ENCODE data around the gene DNAH8. TPM values are rescaled to one million over a fixed set of nuclear protein-coding genes. Genes with fewer than 3 reads are reported as not detected.

DNAH8 gene
- polyA plus RNA-seq, 1 of the 3 experiments (the other 2 are of a cell fraction): not detected

- H4K20me1 ChIP-seq (ENCODE audit: insufficient read depth): peaks cover 17% of the 10 kb centered on the region; the same call in 1 of the 2 replicates
- peaks cover 3% of the 10 kb centered on the region for H3F3A ChIP-seq (replicated peaks; ENCODE audit: insufficient read depth)
- no peak for DNase-seq
- H3K9me3 ChIP-seq: no peaks in the 10 kb centered on the region
- no peak overlapping the region for H3K4me2 ChIP-seq
- H2AFZ ChIP-seq (ENCODE audit: low read depth): no peak overlapping the region
- H3K4me3 ChIP-seq (ENCODE audit: low read depth in 2 of 2, low read length in 1 of 2): no peak overlapping the region
- no peaks in the 10 kb centered on the region for H3K9me2 ChIP-seq
- TF ChIP-seq CHD2 (IDR thresholded peaks at IDR 0.05; ENCODE audit: low read length, partially characterized antibody): no peak
- TF ChIP-seq REST (IDR thresholded peaks at IDR 0.05; ENCODE audit: low read depth, low read length): no peak
- no peak for TF ChIP-seq FOSL2 (IDR thresholded peaks at IDR 0.05; ENCODE audit: borderline replicate concordance, low read depth)
- no peak for TF ChIP-seq EP300 (IDR thresholded peaks at IDR 0.05; ENCODE audit: borderline replicate concordance in 1 of 2, low read depth in 1 of 2, low read length in 1 of 2)
- no peak for TF ChIP-seq POLR2AphosphoS5 (IDR thresholded peaks at IDR 0.05; ENCODE audit: low read depth, low read length)
- no peak for TF ChIP-seq FOXM1 (IDR thresholded peaks at IDR 0.05; ENCODE audit: low read depth)
- TF ChIP-seq USF2 (IDR thresholded peaks at IDR 0.05; ENCODE audit: borderline replicate concordance, low read depth, low read length): no peak
- no peak for TF ChIP-seq RFX5 (IDR thresholded peaks at IDR 0.05; ENCODE audit: low read length)
- TF ChIP-seq PBX3 (IDR thresholded peaks at IDR 0.05): no peak
- TF ChIP-seq FOXJ3 (CRISPR knock-in tag; IDR thresholded peaks at IDR 0.05): no peak
- H3K79me2 ChIP-seq (ENCODE audit: insufficient read depth): peaks cover 37% of the 10 kb centered on the region
- H3K27ac ChIP-seq (ENCODE audit: low read depth in 2 of 2, low read length in 1 of 2): no peak overlapping the region
- H3K4me1 ChIP-seq (ENCODE audit: control insufficient read depth in 1 of 2, insufficient read depth in 2 of 2, low read depth in 1 of 2, low read length in 1 of 2): peaks cover 0 to 5% of the 10 kb centered on the region in 2 experiments; a peak in 1 of 4 replicates
- peaks cover 25 to 46% of the 10 kb centered on the region in 2 experiments for H3K36me3 ChIP-seq (replicated peaks in 1 of 2; ENCODE audit: control insufficient read depth in 1 of 2, insufficient read depth in 2 of 2, low read length in 1 of 2)
- no peaks in the 10 kb centered on the region for H3K27me3 ChIP-seq (ENCODE audit: insufficient read depth)
- CTCF ChIA-PET: no interaction called here
- no peak overlapping the region for H3K9ac ChIP-seq
- POLR2A ChIA-PET: no interaction called here
- WGBS (ENCODE audit: low lambda C conversion rate): 94% methylated on average over 3 of the region's 3 CpGs
Observed at GRCh38 chr6:38684904-38685303, 30.2 kb upstream of the DNAH8 start.
